Central memory CD4-positive, alpha-beta T cell (primary cell): Measurements from ENCODE around the gene PIEZO1.

ENCODE experiments used
- DNase-seq: peaks from one replicate; pipeline ENCODE4 v3.0.0; 2022

Gene PIEZO1

DNA sequence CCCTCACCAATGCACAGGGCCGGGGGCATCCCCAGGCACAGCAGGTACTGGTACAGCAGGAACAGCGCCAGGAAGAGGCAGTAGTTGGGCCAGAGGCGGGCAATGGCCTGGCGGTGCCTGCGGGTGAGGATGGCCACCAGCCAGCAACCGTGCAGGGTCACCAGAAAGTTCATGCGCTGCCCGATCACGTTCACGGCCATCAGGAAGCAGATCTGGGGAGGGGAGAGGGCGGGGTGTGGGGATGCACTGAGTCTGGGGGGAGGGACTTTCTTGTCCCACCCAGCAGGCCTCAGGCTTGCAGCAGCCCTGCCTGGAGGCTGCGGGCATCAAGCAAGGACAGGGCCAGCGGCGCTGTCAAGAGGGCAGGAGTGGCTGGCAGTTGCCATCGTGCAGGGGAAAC, 53.3 kb downstream of the PIEZO1 start:
- no peak for DNase-seq

- DNase-seq, result no peak
These were observed 54.1 kb downstream of the PIEZO1 start for GRCh38 chr16:88730632-88731607.

DNA sequence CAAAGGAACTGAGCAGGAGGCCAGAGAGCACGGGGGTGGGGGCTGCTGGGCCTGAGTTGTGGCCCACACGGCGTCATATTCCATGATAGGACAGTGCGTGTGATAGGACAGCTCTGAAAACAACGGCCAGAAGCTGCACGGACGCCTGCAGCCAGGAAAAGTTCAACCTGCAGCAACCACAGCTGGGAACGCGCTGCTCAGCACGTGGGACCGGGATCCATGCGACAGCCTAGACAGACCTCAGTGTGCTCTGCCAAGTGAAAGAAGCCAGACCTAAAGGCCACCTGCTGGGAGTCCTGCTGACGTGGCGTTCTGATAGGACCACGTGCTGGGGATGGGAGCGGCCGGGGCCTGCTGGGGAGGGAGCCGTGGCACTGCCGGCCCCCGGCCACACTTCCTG, 57.1 kb downstream of the PIEZO1 start:
- no peak for DNase-seq

DNA sequence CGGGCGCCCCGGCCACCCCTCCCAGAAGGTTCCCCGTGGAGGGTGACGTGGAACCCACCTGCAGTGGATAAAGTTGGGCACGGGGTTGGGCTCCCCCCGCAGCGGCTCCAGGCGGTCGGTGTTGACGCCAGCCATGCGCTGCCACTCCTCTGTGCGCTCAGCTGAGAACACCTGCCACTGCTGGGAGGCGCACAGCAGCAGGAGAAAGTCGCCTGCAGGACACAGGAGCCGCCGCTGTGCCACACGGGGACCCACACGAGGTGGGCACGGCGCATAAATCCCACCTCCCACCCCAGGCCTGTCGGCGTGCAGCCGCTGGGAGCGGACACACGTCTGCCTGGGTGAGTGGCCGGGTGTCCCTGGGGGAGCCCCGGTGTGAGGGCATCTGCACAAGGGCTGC, 58.0 kb downstream of the PIEZO1 start:
- no peak for DNase-seq

DNA sequence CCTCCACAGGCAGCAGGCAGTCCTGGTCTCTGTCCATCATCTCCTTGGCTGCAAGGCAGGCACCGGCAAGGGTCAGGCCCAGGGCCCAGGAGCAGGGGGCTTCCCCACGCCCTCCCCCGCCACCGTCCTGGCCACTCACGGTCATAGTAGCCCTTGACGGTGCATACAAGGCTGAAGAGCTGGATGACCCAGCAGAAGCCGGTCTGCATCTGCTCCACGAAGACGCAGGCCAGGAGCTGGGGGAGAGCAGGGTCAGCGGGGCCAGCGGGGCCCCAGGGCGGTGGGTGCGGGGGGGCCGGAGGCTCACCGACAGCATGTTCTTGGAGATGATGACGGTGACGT, 58.6 kb downstream of the PIEZO1 start:
- DNase-seq, result no peak

- no peak for DNase-seq
These were observed 59.2 kb downstream of the PIEZO1 start for GRCh38 chr16:88725609-88726407.

GRCh38 chr16:88724855-88725555, 60.0 kb downstream of the PIEZO1 start:
- DNase-seq, result no peak

- DNase-seq, result no peak
These were observed 61.1 kb downstream of the PIEZO1 start for GRCh38 chr16:88723911-88724310.

DNA sequence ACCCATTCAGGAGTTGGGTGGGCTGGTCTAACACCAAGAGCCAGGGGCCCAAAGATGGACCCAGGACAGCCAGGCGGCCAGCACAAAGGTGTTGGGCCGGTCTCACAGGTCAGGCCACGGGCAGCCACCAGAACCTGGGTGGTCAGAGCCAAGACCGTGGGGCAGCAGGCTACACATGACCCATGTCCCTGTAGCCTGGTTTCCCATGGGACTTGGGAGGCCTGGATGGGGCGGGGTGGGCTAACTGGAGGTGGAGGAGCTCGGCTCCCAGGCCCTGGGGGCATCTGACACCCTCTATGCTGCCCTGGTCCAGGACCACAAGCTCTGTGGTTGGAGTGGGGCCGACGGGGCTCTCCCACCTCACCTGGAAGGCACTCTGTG, 61.5 kb downstream of the PIEZO1 start:
- no peak for DNase-seq

DNA sequence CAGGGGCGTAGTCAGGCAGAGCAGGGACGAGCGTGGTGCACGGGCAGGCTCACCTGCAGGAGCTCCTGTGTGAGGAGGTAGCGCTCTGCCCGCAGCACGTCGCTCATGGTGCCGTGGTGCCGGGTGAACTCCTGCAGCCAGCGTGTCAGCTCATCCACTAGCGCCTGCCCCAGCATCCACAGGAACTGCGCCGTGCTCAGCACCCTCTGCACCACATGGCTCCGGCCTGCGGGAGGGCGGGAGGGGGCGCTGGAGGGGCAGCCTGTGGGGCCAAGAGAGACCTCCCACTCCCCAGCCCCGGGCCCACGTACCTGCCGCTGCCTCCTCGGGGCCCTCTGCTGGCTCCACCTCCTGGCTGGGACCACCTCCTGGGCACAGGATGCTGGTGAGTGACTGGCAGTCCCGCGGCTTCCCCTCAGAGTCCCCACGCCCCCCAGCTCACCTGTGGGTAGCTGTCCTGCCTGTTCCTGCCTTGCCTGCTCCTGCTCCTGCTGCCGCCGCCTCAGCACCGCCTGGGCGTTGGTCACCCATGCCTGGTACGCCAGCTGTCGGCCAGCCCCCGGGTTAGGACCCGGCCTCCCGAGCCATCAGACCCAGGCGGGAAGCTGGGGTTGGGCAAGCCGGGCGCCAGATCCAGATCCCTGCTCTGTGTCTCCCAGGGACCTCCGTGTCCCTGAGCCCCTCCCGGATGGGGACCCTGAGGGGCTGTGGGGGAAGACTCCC, 62.1 kb downstream of the PIEZO1 start:
- DNase-seq, result no peak

GRCh38 chr16:88721815-88722755, 62.9 kb downstream of the PIEZO1 start:
- DNase-seq, result no peak

DNA sequence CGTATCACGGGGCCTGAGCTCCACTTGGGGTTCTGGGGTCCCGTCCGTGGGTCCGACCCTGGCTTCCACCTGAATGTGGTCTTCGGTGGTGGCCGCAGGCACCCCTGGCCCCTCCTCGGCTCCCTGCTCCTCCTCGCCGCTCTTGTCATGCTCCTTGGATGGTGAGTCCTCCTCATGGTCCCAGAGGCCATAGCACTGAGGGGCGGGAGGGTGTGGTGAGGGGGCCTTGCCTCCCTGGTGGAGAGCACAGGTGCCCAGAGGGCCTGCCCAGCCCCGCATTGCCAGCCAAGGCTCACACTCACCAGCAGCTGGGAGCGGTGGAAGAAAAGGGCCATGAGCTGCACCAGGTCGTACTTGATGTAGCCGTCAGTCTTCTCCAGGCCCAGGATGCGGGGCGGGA, 63.8 kb downstream of the PIEZO1 start:
- DNase-seq, result no peak

DNA sequence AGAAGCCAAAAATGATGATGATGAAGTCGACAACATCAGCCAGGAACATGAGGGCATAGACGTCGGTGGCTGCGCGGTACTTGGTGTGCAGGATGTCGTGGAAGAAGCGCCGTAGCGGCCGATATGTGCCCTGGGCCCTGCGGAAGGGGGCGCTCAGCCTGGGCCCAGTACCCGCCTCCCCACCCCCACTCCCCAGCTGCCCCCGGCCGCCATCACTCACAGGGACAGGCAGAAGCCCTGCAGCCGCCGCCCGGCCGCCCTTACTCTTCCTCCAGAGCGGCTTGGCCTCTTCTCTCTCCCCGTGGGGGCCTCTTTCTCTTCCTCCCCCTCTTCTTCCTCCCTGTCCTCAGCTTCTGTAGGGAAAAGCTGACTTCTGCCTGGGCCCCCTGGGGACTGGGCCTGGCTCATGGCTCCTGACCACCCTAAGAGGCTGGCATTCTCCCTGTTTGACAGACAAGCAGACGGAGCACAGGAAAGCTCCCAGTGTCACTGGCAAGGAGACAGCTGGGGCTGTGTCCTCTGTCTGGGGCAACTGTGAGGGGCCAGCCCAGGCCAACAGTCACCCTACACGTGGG, 64.5 kb downstream of the PIEZO1 start:
- no peak for DNase-seq

DNA sequence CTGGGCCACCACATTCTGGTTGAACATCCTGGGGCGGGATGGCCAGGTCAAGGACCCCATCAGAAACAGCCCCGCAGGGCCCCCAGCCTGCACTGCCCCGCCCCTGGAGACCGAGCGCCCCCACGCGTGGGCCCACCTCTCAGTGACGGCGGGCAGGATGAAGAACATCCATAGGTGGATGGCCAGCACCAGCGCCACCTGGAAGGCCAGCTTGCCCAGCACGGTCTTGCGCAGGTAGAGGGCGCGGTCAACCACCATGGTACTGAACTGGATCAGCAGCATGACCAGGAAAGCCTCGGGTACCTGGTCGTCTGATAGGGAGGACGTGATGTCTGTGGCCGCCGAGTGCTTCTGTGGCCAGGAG, 65.1 kb downstream of the PIEZO1 start:
- no peak for DNase-seq

GRCh38 chr16:88719267-88719932, 65.6 kb downstream of the PIEZO1 start:
- no peak for DNase-seq

DNA sequence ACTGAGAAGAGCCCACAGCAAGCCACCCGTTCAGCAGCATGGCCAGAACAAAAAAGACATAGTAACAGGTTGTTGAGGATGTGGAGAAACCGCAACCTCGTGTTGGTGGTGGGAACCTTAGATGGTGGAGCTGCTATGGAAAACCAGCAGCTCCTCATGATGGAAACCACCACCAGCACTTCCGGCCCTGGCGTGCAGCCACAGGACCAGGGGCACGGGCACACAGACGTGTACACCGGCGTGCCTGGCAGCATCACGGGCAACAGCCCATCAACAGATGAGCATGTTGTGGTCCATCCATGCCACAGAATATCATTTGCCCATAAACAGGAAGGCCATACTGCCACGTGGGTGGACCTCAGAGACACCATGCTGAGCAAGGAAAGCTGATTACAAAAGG, 66.8 kb downstream of the PIEZO1 start:
- DNase-seq, result peak; percentile 29

DNA sequence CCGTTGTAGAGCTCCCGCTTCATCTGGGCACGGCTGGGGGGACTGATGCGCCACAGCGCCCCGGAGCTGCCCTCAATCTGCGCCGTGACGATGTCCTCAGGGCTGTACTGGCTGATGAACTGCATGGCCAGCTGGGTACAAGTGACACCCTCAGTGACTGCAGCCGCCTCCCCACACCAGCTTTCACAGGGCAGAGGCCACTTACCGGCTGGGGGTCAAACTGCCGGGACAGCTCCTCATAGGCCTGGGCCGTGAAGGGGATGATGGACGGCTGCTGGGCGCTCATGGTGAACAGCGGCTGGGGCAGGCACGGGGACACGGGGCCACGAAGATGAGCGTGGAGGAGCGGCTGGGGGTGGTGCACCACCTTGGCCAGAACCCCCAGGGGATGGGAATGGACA, 68.4 kb downstream of the PIEZO1 start:
- no peak for DNase-seq

DNA sequence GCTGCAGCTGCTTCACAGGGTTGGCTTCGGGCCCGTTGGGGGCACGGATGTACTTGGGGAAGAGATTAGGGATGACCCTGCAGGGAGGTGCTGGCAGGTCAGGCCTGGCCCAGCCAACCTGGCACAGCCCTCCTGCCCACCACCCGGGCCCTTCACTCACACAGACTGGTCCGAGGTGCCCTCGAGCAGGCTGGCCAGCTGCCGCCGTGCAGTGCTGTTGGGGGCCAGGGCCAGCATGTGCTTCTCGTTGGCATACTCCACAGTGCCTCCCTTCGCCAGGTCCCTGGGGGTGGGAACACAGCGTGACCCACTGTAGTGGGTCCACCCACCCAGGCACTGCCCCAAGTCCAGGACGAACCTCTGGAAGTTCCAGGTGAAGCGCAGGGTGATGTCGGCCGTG, 68.8 kb downstream of the PIEZO1 start:
- no peak for DNase-seq

- no peak for DNase-seq
These were observed 69.5 kb downstream of the PIEZO1 start for GRCh38 chr16:88715312-88716190.
